M059J (cell line): ENCODE results near the gene LCLAT1. TPM values are rescaled to one million over a fixed set of nuclear protein-coding genes. Genes with fewer than 3 reads are reported as not detected.
"Not testable (repeated sequence)": the region's sequence is repeated elsewhere in the genome, so short reads cannot be mapped to it uniquely, and the experiment has no call there.

Source experiments
- DNase-seq: peaks from one replicate; pipeline ENCODE4 v3.0.0-alpha.2; 2012; ENCODE audit warnings: low read depth
- total RNA-seq: library from RNA; depleted of rRNA; stranded (reverse); fragments of >200 nt; shearing (Covaris generic); gene quantifications from 2 replicates; pipeline ENCODE4 v1.2.3, GENCODE V29; 2014

The LCLAT1 gene
- total RNA-seq, 1 experiment from 2014 or later = 26.9 TPM

- peak; percentile 44 for DNase-seq
These were observed 7.5 kb downstream of the LCLAT1 start for GRCh38 chr2:30454571-30454970.

GRCh38 chr2:30455114-30455738 lies 8.2 kb downstream of the LCLAT1 start:
- DNase-seq = no peak

- DNase-seq = no peak
These were observed 9.1 kb downstream of the LCLAT1 start for GRCh38 chr2:30456106-30456505.

- DNase-seq = no peak
These were observed 9.5 kb downstream of the LCLAT1 start for GRCh38 chr2:30456579-30456978.

- DNase-seq = no peak
These were observed 10.2 kb downstream of the LCLAT1 start for GRCh38 chr2:30457296-30457695.

- no peak for DNase-seq
These were observed 12.1 kb downstream of the LCLAT1 start for GRCh38 chr2:30459140-30459539.

- no peak for DNase-seq
These were observed 15.2 kb downstream of the LCLAT1 start for GRCh38 chr2:30462131-30462857.

GRCh38 chr2:30463535-30463934 lies 16.5 kb downstream of the LCLAT1 start:
- no peak for DNase-seq

- DNase-seq = no peak
These were observed 17.6 kb downstream of the LCLAT1 start for GRCh38 chr2:30464544-30465170.

- DNase-seq = no peak
These were observed 18.1 kb downstream of the LCLAT1 start for GRCh38 chr2:30465171-30465545.

- DNase-seq = no peak
These were observed 19.2 kb downstream of the LCLAT1 start for GRCh38 chr2:30466216-30466615.

- DNase-seq = not testable (repeated sequence)
These were observed 20.2 kb downstream of the LCLAT1 start for GRCh38 chr2:30467062-30467826.

- no peak for DNase-seq
These were observed 23.4 kb downstream of the LCLAT1 start for GRCh38 chr2:30470426-30470825.

- DNase-seq = no peak
These were observed 25.3 kb downstream of the LCLAT1 start for GRCh38 chr2:30472326-30472725.

- DNase-seq = no peak
These were observed 28.5 kb downstream of the LCLAT1 start for GRCh38 chr2:30475542-30475941.

- no peak for DNase-seq
These were observed 29.6 kb downstream of the LCLAT1 start for GRCh38 chr2:30476636-30477035.

- DNase-seq = no peak
These were observed 33.8 kb downstream of the LCLAT1 start for GRCh38 chr2:30480703-30481322.

GRCh38 chr2:30481323-30481800 lies 34.3 kb downstream of the LCLAT1 start:
- peak; percentile 48 for DNase-seq

- DNase-seq = no peak
These were observed 35.0 kb downstream of the LCLAT1 start for GRCh38 chr2:30482011-30482410.

GRCh38 chr2:30484145-30484544 lies 37.1 kb downstream of the LCLAT1 start:
- DNase-seq = no peak

- DNase-seq = no peak
These were observed 37.9 kb downstream of the LCLAT1 start for GRCh38 chr2:30484995-30485394.

GRCh38 chr2:30486655-30487054 lies 39.6 kb downstream of the LCLAT1 start:
- no peak for DNase-seq
